ENCODE measurements around the gene POLE.

POLE gene

DNA sequence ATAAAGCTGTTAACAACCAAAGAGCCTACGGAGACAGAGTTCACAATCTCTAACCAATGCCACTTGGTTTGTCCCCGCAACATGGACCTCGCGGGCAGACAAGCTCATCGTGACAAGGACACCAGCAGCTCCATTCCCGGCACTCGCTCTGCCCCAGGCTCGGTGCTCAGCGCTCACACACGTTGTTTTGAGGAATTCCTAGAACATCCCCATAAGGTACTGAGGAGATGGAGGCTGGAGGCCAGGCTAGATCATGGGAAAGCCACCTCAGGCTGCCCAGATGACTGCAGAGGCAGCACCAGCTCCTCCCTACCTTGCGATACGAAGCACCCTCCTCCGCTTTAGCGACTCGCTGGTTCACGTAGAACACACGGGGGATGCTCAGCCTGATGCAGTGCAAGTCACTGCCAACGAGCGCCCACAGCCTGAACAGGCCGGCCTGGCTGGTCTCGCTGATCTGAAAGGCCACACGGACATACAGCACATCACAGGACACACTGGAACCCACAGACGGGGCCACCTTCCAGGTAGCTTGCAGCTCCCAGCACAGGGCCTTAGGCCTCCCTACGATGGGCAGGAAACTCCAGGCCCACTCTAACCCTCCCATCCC is 38.4 kb downstream of the POLE start:
- DNase-seq (ENCODE audit: low read depth): no peak
- TF ChIP-seq, protein P1, sequence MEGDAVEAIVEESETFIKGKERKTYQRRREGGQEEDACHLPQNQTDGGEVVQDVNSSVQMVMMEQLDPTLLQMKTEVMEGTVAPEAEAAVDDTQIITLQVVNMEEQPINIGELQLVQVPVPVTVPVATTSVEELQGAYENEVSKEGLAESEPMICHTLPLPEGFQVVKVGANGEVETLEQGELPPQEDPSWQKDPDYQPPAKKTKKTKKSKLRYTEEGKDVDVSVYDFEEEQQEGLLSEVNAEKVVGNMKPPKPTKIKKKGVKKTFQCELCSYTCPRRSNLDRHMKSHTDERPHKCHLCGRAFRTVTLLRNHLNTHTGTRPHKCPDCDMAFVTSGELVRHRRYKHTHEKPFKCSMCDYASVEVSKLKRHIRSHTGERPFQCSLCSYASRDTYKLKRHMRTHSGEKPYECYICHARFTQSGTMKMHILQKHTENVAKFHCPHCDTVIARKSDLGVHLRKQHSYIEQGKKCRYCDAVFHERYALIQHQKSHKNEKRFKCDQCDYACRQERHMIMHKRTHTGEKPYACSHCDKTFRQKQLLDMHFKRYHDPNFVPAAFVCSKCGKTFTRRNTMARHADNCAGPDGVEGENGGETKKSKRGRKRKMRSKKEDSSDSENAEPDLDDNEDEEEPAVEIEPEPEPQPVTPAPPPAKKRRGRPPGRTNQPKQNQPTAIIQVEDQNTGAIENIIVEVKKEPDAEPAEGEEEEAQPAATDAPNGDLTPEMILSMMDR (conservative IDR thresholded peaks at IDR 0.05; ENCODE audit: control insufficient read depth, insufficient read depth, low read depth, low read length): no peak
- H3K4me3 ChIP-seq (ENCODE audit: control insufficient read depth, low read depth, low read length): no peak overlapping the region

DNA sequence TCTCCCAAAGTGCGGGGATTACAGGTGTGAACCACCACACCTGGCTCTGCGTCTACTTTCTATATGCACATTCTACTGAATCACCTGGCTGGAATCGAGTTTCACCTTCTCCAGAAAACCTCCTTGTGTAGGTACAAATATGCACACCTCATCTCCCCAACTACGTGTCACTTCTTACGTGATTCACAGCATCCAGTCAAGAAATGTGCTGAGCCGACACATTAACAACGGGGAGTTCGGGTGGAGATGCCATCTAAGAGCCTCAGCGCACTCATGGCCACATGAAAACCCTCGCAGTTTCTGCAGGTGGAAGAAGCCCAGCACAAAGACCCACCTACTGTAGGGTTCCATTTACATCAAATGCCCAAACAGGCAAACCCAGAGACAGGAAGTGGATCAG is 39.3 kb downstream of the POLE start:
- no peak overlapping the region for H3K4me3 ChIP-seq (ENCODE audit: control insufficient read depth, low read depth, low read length)
- DNase-seq (ENCODE audit: low read depth): no peak
- TF ChIP-seq, protein P1 (conservative IDR thresholded peaks at IDR 0.05; ENCODE audit: control insufficient read depth, insufficient read depth, low read depth, low read length): no peak

DNA sequence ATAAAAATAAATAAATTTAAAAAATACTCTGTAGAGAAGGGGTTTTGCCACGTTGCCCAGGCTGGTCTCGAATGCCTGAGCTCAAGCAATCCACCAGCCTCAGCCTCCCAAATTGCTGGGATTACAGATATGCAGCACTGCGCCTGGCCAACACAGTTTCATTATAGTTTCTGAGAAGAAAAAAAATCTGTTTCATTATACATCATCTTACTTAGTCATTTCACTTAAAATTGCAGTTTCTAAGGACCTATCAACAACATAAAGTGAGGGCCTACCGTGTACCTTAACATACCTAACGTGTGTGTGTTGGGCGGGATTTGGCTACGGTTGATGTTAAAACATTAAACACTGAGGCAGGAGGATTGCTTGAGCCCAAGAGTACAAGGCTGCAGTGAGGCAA is 40.3 kb downstream of the POLE start:
- DNase-seq (ENCODE audit: low read depth): no peak
- no peak overlapping the region for H3K4me3 ChIP-seq (ENCODE audit: control insufficient read depth, low read depth, low read length)
- TF ChIP-seq, protein P1 (conservative IDR thresholded peaks at IDR 0.05; ENCODE audit: control insufficient read depth, insufficient read depth, low read depth, low read length): no peak

DNA sequence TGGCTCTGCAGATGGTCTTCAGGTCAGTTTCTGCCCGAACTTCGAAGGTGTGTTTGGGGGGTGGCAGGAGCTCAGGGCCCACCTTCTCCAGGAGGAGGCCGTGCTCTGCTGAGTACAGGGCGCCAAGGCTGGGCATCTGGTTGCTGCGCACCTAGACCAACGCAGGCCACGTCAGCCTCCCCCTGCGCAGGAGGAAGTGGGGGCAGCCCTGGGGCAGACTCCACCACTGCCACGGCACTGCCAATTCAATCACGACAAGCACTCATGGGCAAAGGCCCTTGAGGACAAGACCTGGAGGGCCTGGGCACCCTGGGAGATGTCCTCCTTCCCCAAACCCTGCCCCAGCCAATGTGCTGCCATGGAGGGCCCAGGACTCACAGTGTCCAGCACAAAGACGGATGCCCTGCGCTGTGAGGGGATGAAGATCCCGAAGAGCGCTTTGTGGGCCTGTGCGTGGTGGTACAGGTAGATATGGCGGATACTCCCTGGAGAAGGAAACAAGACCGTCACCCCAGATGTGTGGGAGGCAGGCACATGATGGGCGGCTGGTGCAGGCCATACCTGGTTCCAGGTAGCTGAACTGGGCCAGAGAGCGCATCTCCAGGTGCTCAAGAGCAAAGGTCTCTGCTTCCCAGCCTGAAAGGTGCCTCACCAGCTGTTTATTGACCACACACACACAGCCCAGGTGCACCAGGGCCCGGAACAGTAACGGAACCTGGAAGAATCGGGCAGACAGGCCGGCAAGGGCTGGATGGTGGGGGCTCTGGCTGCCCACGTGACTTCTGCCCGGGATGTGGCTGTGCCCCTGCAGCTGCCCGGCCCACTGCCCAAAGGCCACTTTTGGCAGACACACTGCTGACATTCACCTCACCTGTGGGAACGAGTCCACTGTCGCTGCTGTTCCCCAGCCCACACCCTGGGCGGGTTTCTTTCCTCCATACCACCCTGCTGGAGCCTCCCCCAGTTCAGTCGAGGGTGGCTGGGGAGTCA is 44.0 kb downstream of the POLE start:
- H3K4me3 ChIP-seq (ENCODE audit: control insufficient read depth, low read depth, low read length): no peak overlapping the region
- DNase-seq (ENCODE audit: low read depth): no peak
- TF ChIP-seq, protein P1 (conservative IDR thresholded peaks at IDR 0.05; ENCODE audit: control insufficient read depth, insufficient read depth, low read depth, low read length): no peak

DNA sequence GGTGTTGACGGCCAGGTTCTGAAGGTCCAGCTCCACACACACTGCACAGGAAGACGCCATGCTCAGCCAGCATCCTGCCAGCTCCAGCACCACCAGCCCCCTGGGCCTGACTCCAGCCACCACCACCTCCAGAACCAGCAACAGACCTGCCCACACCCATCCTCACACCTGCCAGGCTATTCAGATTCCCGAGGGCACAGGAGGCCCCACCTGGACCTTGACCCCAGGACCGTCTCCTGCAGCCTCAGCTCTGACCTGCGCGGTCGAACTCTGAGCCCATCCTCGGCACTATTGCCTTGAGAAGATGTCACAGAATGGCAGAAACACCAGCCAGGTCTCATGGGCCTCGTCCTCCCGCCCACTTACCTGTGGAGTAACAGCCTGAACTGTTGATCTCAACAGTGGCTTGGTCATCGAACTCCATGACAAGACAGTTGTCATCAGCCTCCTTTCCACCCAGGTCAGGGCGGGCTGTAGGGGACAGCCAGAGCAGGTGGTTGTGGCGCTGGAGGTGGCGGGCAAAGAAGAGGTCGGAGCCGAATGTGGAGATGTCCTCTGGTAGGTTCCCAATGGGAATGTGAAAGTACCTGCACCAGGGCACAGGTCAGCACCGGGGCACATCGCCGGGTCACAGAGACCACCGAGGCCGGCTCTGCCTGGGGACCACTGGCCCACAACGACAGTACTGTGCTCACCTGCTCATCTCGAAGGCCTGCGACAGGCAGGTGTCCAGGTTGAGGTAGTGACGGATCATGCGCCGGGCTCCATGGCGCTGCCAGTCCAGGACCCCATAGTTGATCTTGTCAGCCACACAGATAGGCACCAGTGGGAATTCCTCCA is 45.1 kb downstream of the POLE start:
- TF ChIP-seq, protein P1 (conservative IDR thresholded peaks at IDR 0.05; ENCODE audit: control insufficient read depth, insufficient read depth, low read depth, low read length): no peak
- DNase-seq (ENCODE audit: low read depth): no peak
- no peak overlapping the region for H3K4me3 ChIP-seq (ENCODE audit: control insufficient read depth, low read depth, low read length)

DNA sequence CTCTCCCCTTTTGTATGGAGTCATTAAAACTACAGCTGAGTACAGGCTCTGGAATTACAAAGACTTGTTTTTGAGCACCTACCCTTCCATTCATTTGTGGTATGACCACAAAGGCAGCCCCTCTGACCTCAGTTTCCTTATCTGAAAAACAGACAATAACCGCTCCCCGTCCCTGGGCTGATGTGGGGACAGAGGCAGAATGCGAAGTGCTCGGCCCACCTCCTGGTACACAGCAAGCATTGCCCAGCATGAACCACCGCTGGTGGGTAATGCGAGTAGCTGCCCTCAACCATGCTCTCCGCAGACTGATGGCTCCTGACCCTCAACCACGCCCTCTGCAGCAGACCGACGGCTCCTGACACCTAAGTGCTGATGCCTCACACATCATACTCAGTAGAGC is 46.2 kb downstream of the POLE start:
- no peak for DNase-seq (ENCODE audit: low read depth)
- TF ChIP-seq, protein P1 (conservative IDR thresholded peaks at IDR 0.05; ENCODE audit: control insufficient read depth, insufficient read depth, low read depth, low read length): no peak
- H3K4me3 ChIP-seq (ENCODE audit: control insufficient read depth, low read depth, low read length): no peak overlapping the region

Data from fibroblast of mammary gland (primary cell).